Measurements from ENCODE around the gene TBC1D20. TPM values are rescaled to one million over a fixed set of nuclear protein-coding genes. Genes with fewer than 3 reads are reported as not detected.
"Not testable (repeated sequence)": the region's sequence is repeated elsewhere in the genome, so short reads cannot be mapped to it uniquely, and the experiment has no call there.

TBC1D20 gene
- total and polyA plus RNA-seq, 2 donors = 14.4 to 16.2 TPM

DNA sequence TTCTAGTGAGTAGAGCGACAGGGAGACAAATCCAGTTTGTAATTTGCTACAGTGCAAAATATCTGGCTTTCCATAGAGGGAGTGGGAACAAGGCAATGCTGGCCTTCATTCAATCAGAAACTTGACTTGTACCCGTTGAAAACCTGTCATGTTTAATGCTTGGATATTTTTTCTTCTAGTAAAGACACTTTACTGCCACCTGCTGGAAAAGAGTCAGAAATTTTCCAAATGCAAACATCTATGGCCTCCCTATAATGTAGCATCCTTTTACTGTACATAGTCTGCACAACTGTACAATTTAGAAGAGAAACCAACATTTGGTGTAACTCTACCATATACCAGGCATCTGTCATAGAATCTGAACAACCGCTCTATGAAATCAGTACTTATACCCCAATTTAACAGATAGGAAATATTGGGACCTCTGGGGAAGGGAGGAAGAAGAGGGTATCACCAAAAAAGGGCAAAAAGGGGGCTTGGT, 16.7 kb upstream of the TBC1D20 start:
- peak; percentile 24 to 88 (median 70) for DNase-seq (ENCODE audit: low read depth in 6 of 9, low spot score in 9 of 9)
- Histone ChIP-seq H3K4me1 (ENCODE audit: control insufficient read depth in 2 of 2, insufficient read depth in 2 of 2, low read length in 2 of 2) (peaks cover 0 to 2% of the 10 kb centered on the region in 2 donors), H3K4me3 (ENCODE audit: low read length in 2 of 2) (no peak overlapping the region), H3K9me3 (ENCODE audit: control insufficient read depth in 2 of 2, insufficient read depth in 1 of 2, low read length in 1 of 2) (no peaks in the 10 kb centered on the region), H3K36me3 (ENCODE audit: control insufficient read depth in 2 of 2, insufficient read depth in 2 of 2, low read length in 1 of 2) (peaks cover 42 to 44% of the 10 kb centered on the region in 2 donors), H3K27me3 (ENCODE audit: control insufficient read depth in 2 of 2, insufficient read depth in 1 of 2, low read length in 1 of 2) (no peaks in the 10 kb centered on the region), H3K27ac (ENCODE audit: low read depth in 1 of 2, low read length in 1 of 2) (no peak overlapping the region)
- 62% methylated on average over 3 of the region's 3 CpGs for WGBS

DNA sequence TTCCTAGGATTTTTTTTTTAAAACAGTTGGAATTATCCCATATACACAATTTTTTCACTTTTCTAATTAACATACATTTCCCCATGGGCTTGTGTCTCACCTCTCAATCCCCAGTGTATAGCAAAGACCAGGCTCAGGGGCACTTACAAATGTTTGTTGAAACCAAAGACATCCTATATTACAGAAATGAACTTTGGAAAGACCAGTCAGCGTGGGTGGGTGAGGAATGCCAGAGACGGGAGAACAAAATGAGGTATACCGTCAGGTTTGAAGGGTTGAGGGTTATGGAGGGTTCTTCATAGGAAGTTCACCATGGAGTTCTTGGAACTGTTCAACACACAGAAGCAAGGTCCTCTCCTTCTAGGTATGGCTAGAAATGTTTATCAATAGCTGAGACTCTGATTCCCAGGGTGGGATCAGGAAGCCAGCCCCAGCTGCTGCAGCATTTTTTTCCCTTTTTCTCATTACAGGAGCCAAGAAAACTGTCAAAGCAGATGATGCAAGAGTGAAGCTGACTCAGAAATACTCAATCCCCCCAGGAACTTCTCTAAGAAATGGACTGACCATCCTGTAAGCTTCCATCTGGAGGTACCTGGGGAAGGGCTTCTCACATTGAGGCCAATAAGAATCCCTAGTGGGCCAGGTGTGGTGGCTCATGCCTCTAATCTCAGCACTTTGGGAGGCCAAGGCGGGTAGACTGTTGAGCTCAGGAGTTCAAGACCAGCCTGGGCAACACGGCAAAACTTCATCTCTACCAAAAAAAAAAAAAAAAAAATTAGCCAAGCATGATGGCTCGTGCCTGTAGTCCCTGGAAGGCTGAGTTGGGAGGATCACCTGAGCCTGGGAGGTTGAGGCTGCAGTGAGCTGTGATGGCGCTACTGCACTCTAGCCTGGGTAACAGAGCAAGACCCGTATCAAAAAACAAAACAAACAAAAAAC, 15.9 kb upstream of the TBC1D20 start:
- Histone ChIP-seq H3K4me3 (ENCODE audit: low read length in 2 of 2) (no peak overlapping the region), H3K36me3 (ENCODE audit: control insufficient read depth in 2 of 2, insufficient read depth in 2 of 2, low read length in 1 of 2) (peaks cover 37 to 41% of the 10 kb centered on the region in 2 donors), H3K27ac (ENCODE audit: low read depth in 1 of 2, low read length in 1 of 2) (no peak overlapping the region), H3K27me3 (ENCODE audit: control insufficient read depth in 2 of 2, insufficient read depth in 1 of 2, low read length in 1 of 2) (no peaks in the 10 kb centered on the region), H3K4me1 (ENCODE audit: control insufficient read depth in 2 of 2, insufficient read depth in 2 of 2, low read length in 2 of 2) (peaks cover 0 to 2% of the 10 kb centered on the region in 2 donors), H3K9me3 (ENCODE audit: control insufficient read depth in 2 of 2, insufficient read depth in 1 of 2, low read length in 1 of 2) (no peaks in the 10 kb centered on the region)
- DNase-seq (ENCODE audit: low read depth in 6 of 9, low spot score in 9 of 9) = no peak
- 98% methylated on average over 8 of the region's 8 CpGs for WGBS

DNA sequence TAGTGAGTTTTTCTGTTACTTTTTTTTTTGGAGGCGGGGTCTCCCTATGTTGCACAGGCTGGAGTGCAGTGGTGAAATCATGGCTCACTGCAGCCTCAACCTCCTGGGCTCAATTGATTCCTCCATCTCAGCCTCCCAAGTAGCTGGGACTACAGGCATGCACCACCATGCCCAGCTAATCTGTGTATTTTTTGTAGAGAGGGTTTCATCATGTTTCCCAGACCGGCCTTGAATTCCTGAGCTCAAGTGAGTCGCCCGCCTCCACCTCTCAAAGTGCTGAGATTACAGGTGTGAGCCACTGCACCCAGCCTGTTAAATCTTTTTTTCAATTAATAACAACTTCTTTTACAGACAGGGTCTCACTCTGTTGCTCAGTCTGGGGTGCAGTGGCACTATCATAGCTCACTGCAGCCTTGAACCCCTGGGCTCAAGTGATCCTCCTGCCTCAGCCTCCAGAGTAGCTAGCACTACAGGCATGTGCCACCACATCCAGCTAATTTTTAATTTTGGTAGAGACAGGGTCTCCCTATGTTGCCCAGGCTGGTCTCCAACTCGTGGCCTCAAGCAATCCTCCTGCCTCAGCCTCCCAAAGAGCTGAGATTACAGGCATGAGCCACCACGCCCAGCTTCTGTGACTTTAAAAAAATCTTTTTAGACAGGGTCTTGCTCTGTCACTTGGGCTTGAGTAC, 14.4 kb upstream of the TBC1D20 start:
- DNase-seq (ENCODE audit: low read depth in 6 of 9, low spot score in 9 of 9); H3K9me3 ChIP-seq (ENCODE audit: control insufficient read depth in 2 of 2, insufficient read depth in 1 of 2, low read length in 1 of 2); H3K4me1 ChIP-seq (ENCODE audit: control insufficient read depth in 2 of 2, insufficient read depth in 2 of 2, low read length in 2 of 2); H3K4me3 ChIP-seq (ENCODE audit: low read length in 2 of 2); H3K27me3 ChIP-seq (ENCODE audit: control insufficient read depth in 2 of 2, insufficient read depth in 1 of 2, low read length in 1 of 2); H3K27ac ChIP-seq (ENCODE audit: low read depth in 1 of 2, low read length in 1 of 2): not testable (repeated sequence)
- peaks cover 22 to 28% of the 10 kb centered on the region in 2 donors for H3K36me3 ChIP-seq (ENCODE audit: control insufficient read depth in 2 of 2, insufficient read depth in 2 of 2, low read length in 1 of 2)
- over 99% methylated on average over 6 of the region's 6 CpGs for WGBS

DNA sequence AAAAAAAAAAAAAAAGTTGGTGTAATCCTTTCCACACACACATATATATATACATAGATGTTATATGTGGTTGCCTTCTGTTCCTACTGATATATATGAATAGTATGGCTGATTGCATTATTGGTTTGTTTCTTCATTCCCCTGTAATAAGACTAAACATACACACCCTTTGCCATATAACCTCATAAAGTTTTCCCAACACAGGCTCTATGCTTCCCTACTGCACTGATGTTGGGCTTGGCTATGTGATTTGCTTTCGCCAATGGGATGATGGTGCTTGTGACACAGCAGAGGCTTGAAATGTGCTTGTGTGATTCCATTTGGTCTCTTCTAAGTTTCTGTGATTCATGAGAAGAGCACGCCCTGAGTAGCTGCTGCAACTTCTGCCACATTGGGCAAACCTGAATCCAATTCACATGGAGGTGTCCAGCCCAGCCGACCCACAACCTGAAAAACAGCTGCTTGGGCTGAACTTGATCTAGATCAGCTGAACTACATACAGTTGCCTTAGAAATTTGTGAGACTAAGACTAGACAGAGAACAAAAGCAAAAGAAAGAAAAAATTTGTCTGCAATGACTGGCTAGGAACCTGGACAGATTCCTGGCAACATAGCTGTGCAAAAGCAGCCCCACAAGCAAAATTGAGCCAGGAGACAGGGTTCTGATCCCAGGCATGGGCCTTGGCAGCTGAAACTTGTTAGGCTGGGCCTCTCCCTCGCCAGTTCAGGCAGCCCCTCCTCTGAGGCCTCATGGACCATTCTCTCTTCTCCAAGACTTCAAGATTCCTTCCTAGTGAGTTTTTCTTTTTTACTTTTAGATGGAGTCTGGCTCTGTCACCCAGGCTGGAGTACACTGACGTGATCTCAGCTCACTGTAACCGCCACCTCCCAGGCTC, 13.4 kb upstream of the TBC1D20 start:
- peaks cover 0 to 2% of the 10 kb centered on the region in 2 donors for H3K4me1 ChIP-seq (ENCODE audit: control insufficient read depth in 2 of 2, insufficient read depth in 2 of 2, low read length in 2 of 2)
- H3K27ac ChIP-seq (ENCODE audit: low read depth in 1 of 2, low read length in 1 of 2) = no peak overlapping the region
- 97% methylated on average over 6 of the region's 6 CpGs for WGBS
- no peaks in the 10 kb centered on the region for H3K27me3 ChIP-seq (ENCODE audit: control insufficient read depth in 2 of 2, insufficient read depth in 1 of 2, low read length in 1 of 2)
- H3K36me3 ChIP-seq (ENCODE audit: control insufficient read depth in 2 of 2, insufficient read depth in 2 of 2, low read length in 1 of 2) = peaks cover 13 to 24% of the 10 kb centered on the region in 2 donors
- H3K9me3 ChIP-seq (ENCODE audit: control insufficient read depth in 2 of 2, insufficient read depth in 1 of 2, low read length in 1 of 2) = no peaks in the 10 kb centered on the region
- no peak for DNase-seq (ENCODE audit: low read depth in 6 of 9, low spot score in 9 of 9)
- no peak overlapping the region for H3K4me3 ChIP-seq (ENCODE audit: low read length in 2 of 2)

DNA sequence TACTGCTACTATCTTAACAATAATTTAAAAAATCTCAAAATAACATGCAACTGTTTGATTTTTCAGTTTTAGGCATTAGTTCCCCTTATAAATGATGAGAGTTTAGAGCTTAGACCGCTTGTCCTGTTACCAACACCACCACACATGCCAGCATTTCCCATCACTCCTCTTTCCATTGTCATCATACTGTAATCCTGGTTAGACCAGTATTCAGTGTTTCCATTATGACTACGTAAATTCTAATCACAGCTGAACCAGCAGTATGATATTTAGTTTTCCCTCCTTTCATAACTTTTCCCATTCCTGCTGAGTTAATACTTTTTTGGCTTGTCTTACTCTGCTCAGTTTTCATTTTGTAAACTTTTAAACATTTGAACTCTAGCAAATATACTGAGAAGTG, 12.2 kb upstream of the TBC1D20 start:
- peaks cover 0 to 2% of the 10 kb centered on the region in 2 donors for H3K4me1 ChIP-seq (ENCODE audit: control insufficient read depth in 2 of 2, insufficient read depth in 2 of 2, low read length in 2 of 2)
- WGBS = 96% methylated on average over 2 of the region's 2 CpGs
- no peak for DNase-seq (ENCODE audit: low read depth in 6 of 9, low spot score in 9 of 9)
- no peak overlapping the region for H3K27ac ChIP-seq (ENCODE audit: low read depth in 1 of 2, low read length in 1 of 2)
- peaks cover 0 to 2% of the 10 kb centered on the region in 2 donors for H3K9me3 ChIP-seq (ENCODE audit: control insufficient read depth in 2 of 2, insufficient read depth in 1 of 2, low read length in 1 of 2)
- H3K36me3 ChIP-seq (ENCODE audit: control insufficient read depth in 2 of 2, insufficient read depth in 2 of 2, low read length in 1 of 2) = peaks cover 8 to 19% of the 10 kb centered on the region in 2 donors
- H3K27me3 ChIP-seq (ENCODE audit: control insufficient read depth in 2 of 2, insufficient read depth in 1 of 2, low read length in 1 of 2) = no peaks in the 10 kb centered on the region
- no peak overlapping the region for H3K4me3 ChIP-seq (ENCODE audit: low read length in 2 of 2)

DNA sequence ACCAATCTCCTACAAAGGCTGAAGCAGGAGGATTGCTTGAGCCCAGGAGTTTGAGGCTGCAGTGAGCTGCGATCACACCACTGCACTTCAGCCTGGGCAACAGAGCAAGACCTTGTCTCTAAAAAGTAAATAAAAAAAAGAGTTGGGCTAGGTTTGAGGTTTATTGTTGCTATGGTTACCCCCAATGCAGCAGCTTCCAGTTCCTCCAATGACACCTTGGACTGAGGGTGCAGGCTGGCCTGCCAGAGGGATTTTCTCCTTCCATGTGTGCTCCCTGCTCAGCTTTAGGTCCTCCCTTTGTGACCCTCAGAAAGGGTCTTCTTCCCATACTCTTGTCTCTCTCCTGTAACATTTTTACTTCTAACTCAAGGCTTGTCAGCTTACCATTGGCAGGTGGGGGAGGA, 10.6 kb upstream of the TBC1D20 start:
- Histone ChIP-seq H3K4me3 (ENCODE audit: low read length in 2 of 2) (no peak overlapping the region), H3K36me3 (ENCODE audit: control insufficient read depth in 2 of 2, insufficient read depth in 2 of 2, low read length in 1 of 2) (peaks cover 8 to 9% of the 10 kb centered on the region in 2 donors), H3K27ac (ENCODE audit: low read depth in 1 of 2, low read length in 1 of 2) (no peak overlapping the region), H3K27me3 (ENCODE audit: control insufficient read depth in 2 of 2, insufficient read depth in 1 of 2, low read length in 1 of 2) (no peaks in the 10 kb centered on the region), H3K9me3 (ENCODE audit: control insufficient read depth in 2 of 2, insufficient read depth in 1 of 2, low read length in 1 of 2) (peaks cover 2 to 8% of the 10 kb centered on the region in 2 donors), H3K4me1 (ENCODE audit: control insufficient read depth in 2 of 2, insufficient read depth in 2 of 2, low read length in 2 of 2) (no peaks in the 10 kb centered on the region)
- DNase-seq (ENCODE audit: low read depth in 6 of 9, low spot score in 9 of 9) = no peak
- 100% methylated on average over 1 of the region's 1 CpG for WGBS

DNA sequence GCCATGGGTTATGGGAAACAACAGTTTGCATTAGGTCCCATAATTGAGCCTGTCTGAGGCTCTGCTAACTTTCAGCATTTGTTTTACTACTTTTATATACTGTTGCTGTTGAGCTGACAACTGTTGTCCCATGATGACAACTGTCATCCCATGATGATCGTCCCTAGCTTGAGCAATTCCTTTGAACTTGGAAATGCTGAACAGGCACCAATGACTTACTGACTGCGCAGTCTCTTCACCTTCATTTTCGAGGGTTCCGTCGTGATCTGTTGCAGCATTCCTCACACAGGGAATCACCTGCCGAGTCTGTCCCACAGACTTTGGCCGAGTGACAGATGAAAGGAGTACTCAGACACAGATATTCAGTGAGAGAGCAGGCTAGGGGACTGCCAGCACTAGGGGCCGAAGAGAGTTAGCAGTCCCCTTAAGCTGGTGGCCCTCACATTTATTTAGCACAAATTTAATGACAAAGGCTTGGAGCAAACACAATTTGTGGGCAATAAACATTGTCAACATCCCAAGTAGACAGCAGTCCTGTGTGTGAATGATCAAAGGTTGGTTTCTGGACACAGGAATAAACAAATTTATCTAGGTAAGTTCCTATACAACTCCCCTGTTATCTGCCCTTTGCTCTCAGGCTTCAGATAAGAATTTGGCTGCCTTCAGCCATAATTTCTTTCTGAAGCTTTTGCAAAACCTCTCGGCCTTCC, 10.0 kb upstream of the TBC1D20 start:
- DNase-seq (ENCODE audit: low read depth in 6 of 9, low spot score in 9 of 9) = no peak

DNA sequence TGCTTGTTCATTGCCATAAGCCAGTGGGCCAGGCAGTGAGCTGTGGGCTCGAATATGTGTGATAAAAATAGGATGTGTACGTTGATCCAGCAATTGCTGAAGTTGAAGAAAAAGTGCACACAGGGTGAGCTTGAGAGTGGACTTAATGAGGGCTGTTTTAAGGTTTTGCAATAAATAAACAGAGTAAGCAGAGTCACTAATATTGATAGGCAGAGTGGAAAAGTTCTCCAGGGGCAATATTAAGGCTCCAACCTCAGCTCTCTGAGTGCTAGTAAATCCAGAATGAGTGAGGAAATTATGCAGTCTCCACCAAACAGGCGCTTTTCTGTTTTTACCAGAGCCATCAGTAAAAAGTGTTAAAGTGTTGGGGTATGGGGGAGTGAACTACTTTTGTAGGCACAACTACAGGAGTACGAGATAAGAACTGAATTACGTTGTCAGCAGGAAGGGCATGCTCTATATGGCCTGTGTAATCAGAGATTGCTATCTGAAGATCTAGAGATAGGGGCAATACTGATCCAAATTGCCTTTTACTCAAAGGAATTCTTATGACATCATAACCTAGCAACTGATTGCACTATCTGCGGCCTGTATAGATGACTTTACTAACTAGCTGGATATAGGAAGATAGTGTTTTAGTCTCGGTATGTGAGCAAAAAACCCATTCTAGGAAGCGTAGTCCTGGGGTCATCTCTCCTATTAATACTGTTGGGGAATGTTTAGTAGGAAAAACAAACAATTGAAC, 7.6 kb upstream of the TBC1D20 start:
- no peak overlapping the region for H3K27ac ChIP-seq (ENCODE audit: low read depth in 1 of 2, low read length in 1 of 2)
- peaks cover 2 to 13% of the 10 kb centered on the region in 2 donors for H3K9me3 ChIP-seq (ENCODE audit: control insufficient read depth in 2 of 2, insufficient read depth in 1 of 2, low read length in 1 of 2)
- no peaks in the 10 kb centered on the region for H3K27me3 ChIP-seq (ENCODE audit: control insufficient read depth in 2 of 2, insufficient read depth in 1 of 2, low read length in 1 of 2)
- H3K4me3 ChIP-seq (ENCODE audit: low read length in 2 of 2) = no peak overlapping the region
- peaks cover 4% of the 10 kb centered on the region in 2 donors for H3K36me3 ChIP-seq (ENCODE audit: control insufficient read depth in 2 of 2, insufficient read depth in 2 of 2, low read length in 1 of 2)
- H3K4me1 ChIP-seq (ENCODE audit: control insufficient read depth in 2 of 2, insufficient read depth in 2 of 2, low read length in 2 of 2) = no peaks in the 10 kb centered on the region
- no peak for DNase-seq (ENCODE audit: low read depth in 6 of 9, low spot score in 9 of 9)
- WGBS = 92% methylated on average over 8 of the region's 8 CpGs

More for the DNA sequence above, 10.0 kb upstream of the TBC1D20 start:
- H3K36me3 ChIP-seq (ENCODE audit: control insufficient read depth in 2 of 2, insufficient read depth in 2 of 2, low read length in 1 of 2) = peaks cover 6 to 7% of the 10 kb centered on the region in 2 donors
- no peak overlapping the region for H3K4me3 ChIP-seq (ENCODE audit: low read length in 2 of 2)
- H3K27ac ChIP-seq (ENCODE audit: low read depth in 1 of 2, low read length in 1 of 2) = no peak overlapping the region
- no peaks in the 10 kb centered on the region for H3K4me1 ChIP-seq (ENCODE audit: control insufficient read depth in 2 of 2, insufficient read depth in 2 of 2, low read length in 2 of 2)
- H3K27me3 ChIP-seq (ENCODE audit: control insufficient read depth in 2 of 2, insufficient read depth in 1 of 2, low read length in 1 of 2) = no peaks in the 10 kb centered on the region
- peaks cover 2 to 13% of the 10 kb centered on the region in 2 donors for H3K9me3 ChIP-seq (ENCODE audit: control insufficient read depth in 2 of 2, insufficient read depth in 1 of 2, low read length in 1 of 2)
- WGBS = 96% methylated on average over 9 of the region's 9 CpGs
